HepG2 (cell line): ENCODE measurements around the gene RNF213. TPM values are rescaled to one million over a fixed set of nuclear protein-coding genes. Genes with fewer than 3 reads are reported as not detected.

ENCODE experiments used
- BRCA1 ChIP-seq: sonication (generic); formaldehyde crosslinking; IDR thresholded peaks from 2 replicates; pipeline ENCODE4 v1.4.0; 2020; ENCODE audit warnings: missing genetic modification reagents
- CENPT ChIP-seq: sonication (generic); formaldehyde crosslinking; IDR thresholded peaks from 2 replicates; pipeline ENCODE4 v1.8.0; 2022; ENCODE audit warnings: low read depth, mild to moderate bottlenecking, moderate library complexity, missing genetic modification reagents
- JUN ChIP-seq: sonication (generic); formaldehyde crosslinking; IDR thresholded peaks from 2 replicates; pipeline ENCODE4 v1.4.0; 2020; ENCODE audit warnings: mild to moderate bottlenecking, missing genetic modification reagents
- MAZ ChIP-seq, 2 experiments: sonication (generic) in 1 of 2; formaldehyde crosslinking in 1 of 2; IDR thresholded peaks; 2 replicates each; pipeline versions ENCODE4 v1.5.0 to v1.6.1; 2012 to 2020; ENCODE audit warnings: low read depth in 2 of 2, mild to moderate bottlenecking in 2 of 2, borderline replicate concordance in 1 of 2, improper control_type of control experiment in 1 of 2, low read length in 1 of 2, missing genetic modification reagents in 1 of 2, moderate library complexity in 1 of 2
- MBNL3 ChIP-seq: fragments of 250-450 bp; sonication (Bioruptor Pico); conservative IDR thresholded peaks from 2 replicates; pipeline ENCODE4 v1.8.0; 2022; ENCODE audit warnings: mild to moderate bottlenecking, inconsistent platforms
- MED13 ChIP-seq: sonication (generic); formaldehyde crosslinking; IDR thresholded peaks from 2 replicates; pipeline ENCODE4 v1.5.0; 2020; ENCODE audit warnings: missing genetic modification reagents
- NFE2L1 ChIP-seq: sonication (generic); formaldehyde crosslinking; IDR thresholded peaks from 2 replicates; pipeline ENCODE4 v1.4.0; 2020; ENCODE audit warnings: missing genetic modification reagents, mild to moderate bottlenecking, borderline replicate concordance
- PAF1 ChIP-seq: IDR thresholded peaks from 2 replicates; pipeline ENCODE4 v1.6.1; 2016; ENCODE audit warnings: missing genetic modification reagents, missing compliant biosample characterization
- PATZ1 ChIP-seq: sonication (generic); formaldehyde crosslinking; IDR thresholded peaks from 2 replicates; pipeline ENCODE4 v1.4.0; 2020; ENCODE audit warnings: missing genetic modification reagents
- PAX8 ChIP-seq: sonication (generic); formaldehyde crosslinking; IDR thresholded peaks from 2 replicates; pipeline ENCODE4 v1.8.0; 2022; ENCODE audit warnings: mild to moderate bottlenecking, missing genetic modification reagents, borderline replicate concordance
- POLR2G ChIP-seq: fragments of 200-400 bp; formaldehyde crosslinking; IDR thresholded peaks from 2 replicates; pipeline ENCODE4 v1.6.1; 2018; ENCODE audit warnings: mild to moderate bottlenecking, low read depth, low read length, moderate library complexity
- PRDM4 ChIP-seq: sonication (generic); formaldehyde crosslinking; IDR thresholded peaks from 2 replicates; pipeline ENCODE4 v1.9.0; 2021; ENCODE audit warnings: missing genetic modification reagents, borderline replicate concordance
- REPIN1 ChIP-seq: sonication (generic); formaldehyde crosslinking; IDR thresholded peaks from 2 replicates; pipeline ENCODE4 v1.8.0; 2022; ENCODE audit warnings: missing genetic modification reagents, low read depth, mild to moderate bottlenecking, borderline replicate concordance
- SALL1 ChIP-seq: sonication (generic); formaldehyde crosslinking; IDR thresholded peaks from 2 replicates; pipeline ENCODE4 v1.8.0; 2022; ENCODE audit warnings: mild to moderate bottlenecking, missing genetic modification reagents
- ZMYM4 ChIP-seq: sonication (generic); formaldehyde crosslinking; IDR thresholded peaks from 2 replicates; pipeline ENCODE4 v1.8.1; 2023; ENCODE audit warnings: mild to moderate bottlenecking, missing genetic modification reagents
- ZNF337 ChIP-seq: sonication (generic); formaldehyde crosslinking; IDR thresholded peaks from 2 replicates; pipeline ENCODE4 v1.5.1; 2020; ENCODE audit warnings: missing genetic modification reagents, low read depth, mild to moderate bottlenecking, borderline replicate concordance
- ZNF33B ChIP-seq: sonication (generic); formaldehyde crosslinking; IDR thresholded peaks from 2 replicates; pipeline ENCODE4 v1.5.1; 2020; ENCODE audit warnings: mild to moderate bottlenecking, missing genetic modification reagents
- ZNF468 ChIP-seq: sonication (generic); formaldehyde crosslinking; IDR thresholded peaks from 2 replicates; pipeline ENCODE4 v1.8.0; 2022; ENCODE audit warnings: mild to moderate bottlenecking, moderate library complexity, missing genetic modification reagents
- ZNF589 ChIP-seq: sonication (generic); formaldehyde crosslinking; conservative IDR thresholded peaks from 2 replicates; pipeline ENCODE4 v1.8.0; 2022; ENCODE audit warnings: mild to moderate bottlenecking, moderate library complexity, missing genetic modification reagents
- ZSCAN12 ChIP-seq: sonication (generic); formaldehyde crosslinking; IDR thresholded peaks from 2 replicates; pipeline ENCODE4 v1.9.0; 2021; ENCODE audit warnings: mild to moderate bottlenecking, missing genetic modification reagents
- ZSCAN22 ChIP-seq: sonication (generic); formaldehyde crosslinking; IDR thresholded peaks from 2 replicates; pipeline ENCODE4 v1.4.0; 2020; ENCODE audit warnings: mild to moderate bottlenecking, missing genetic modification reagents
- polyA plus RNA-seq, 8 experiments: library from polyadenylated mRNA; depleted of rRNA in 3 of 8; stranded (reverse) in 7 of 8; unstranded in 1 of 8; fragments of >200 nt; fragmentation: Illumina TruSeq in 4 of 8; extraction: Trizol in 4 of 8; gene quantifications; 2 replicates each; pipeline versions ENCODE4 v1.2.1 to v1.2.3, GENCODE V29; 2011 to 2016; ENCODE audit warnings: low read depth in 4 of 8, missing spikeins in 1 of 8, mixed read lengths in 1 of 8; ENCODE audit not compliant: insufficient read depth in 1 of 8
- total RNA-seq, 5 experiments: library from RNA; depleted of rRNA; stranded (reverse); fragments of >200 nt; fragmentation: Illumina TruSeq; extraction: Trizol; gene quantifications; 2 replicates each; pipeline ENCODE4 v1.2.3, GENCODE V29; 2016; ENCODE audit warnings: low read depth in 1 of 5
- TF ChIP-seq, protein P1 (sequence below): sonication (generic); formaldehyde crosslinking; IDR thresholded peaks from 2 replicates; pipeline ENCODE4 v1.8.1; 2023; ENCODE audit warnings: mild to moderate bottlenecking, moderate library complexity, missing genetic modification reagents
- TF ChIP-seq, protein P2 (sequence below): sonication (generic); formaldehyde crosslinking; IDR thresholded peaks from 2 replicates; pipeline ENCODE4 v1.8.1; 2023; ENCODE audit warnings: mild to moderate bottlenecking, missing genetic modification reagents

The RNF213 gene
- total and polyA plus RNA-seq, 2 of the 13 experiments (the other 11 are each of a cell fraction or from before 2014, with no cell fraction given) = 38.6 to 38.7 TPM

GRCh38 chr17:80260069-80260535 lies 550 bp upstream of the RNF213 start (continued):
- TF ChIP-seq PRDM4 (CRISPR knock-in tag) = no peak
- peak; percentile 66; the same call in 1 of the 2 replicates for TF ChIP-seq SALL1 (CRISPR knock-in tag)
- TF ChIP-seq, protein P1, sequence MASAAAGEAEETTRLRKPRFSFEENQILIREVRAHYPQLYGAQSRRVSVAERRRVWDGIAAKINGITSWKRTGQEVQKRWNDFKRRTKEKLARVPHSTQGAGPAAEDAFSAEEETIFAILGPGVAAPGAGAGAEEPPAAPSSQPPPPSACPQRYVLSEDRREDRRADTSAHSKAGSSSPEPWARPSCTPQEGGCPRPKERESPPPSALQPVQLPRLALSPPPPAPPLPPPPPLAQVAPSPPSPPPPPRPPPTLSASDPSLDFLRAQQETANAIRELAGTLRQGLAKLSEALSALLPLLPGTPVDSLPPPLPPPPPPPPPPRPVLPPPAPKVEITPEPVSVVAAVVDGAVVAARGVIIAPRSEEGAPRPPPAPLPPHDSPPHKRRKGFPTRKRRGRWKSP (CRISPR knock-in tag) = 0 out of 2 replicates have a peak, but pooled peaks have one; percentile 18
- no peak for TF ChIP-seq CENPT (CRISPR knock-in tag)
- TF ChIP-seq ZNF337 (CRISPR knock-in tag) = no peak
- no peak for TF ChIP-seq ZMYM4
- TF ChIP-seq REPIN1 (CRISPR knock-in tag) = no peak
- TF ChIP-seq ZNF33B = no peak
- TF ChIP-seq ZNF468 (CRISPR knock-in tag) = no peak
- peak; percentile 66; the same call in 1 of the 2 replicates for TF ChIP-seq JUN (CRISPR knock-in tag)
- TF ChIP-seq ZSCAN12 = 0 out of 2 replicates have a peak, but pooled peaks have one; percentile 80
- TF ChIP-seq ZNF589 (CRISPR knock-in tag) = no peak
- TF ChIP-seq BRCA1 (CRISPR knock-in tag) = no peak
- TF ChIP-seq POLR2G = peak; percentile 53
- no peak for TF ChIP-seq NFE2L1 (CRISPR knock-in tag)
- TF ChIP-seq, protein P2, sequence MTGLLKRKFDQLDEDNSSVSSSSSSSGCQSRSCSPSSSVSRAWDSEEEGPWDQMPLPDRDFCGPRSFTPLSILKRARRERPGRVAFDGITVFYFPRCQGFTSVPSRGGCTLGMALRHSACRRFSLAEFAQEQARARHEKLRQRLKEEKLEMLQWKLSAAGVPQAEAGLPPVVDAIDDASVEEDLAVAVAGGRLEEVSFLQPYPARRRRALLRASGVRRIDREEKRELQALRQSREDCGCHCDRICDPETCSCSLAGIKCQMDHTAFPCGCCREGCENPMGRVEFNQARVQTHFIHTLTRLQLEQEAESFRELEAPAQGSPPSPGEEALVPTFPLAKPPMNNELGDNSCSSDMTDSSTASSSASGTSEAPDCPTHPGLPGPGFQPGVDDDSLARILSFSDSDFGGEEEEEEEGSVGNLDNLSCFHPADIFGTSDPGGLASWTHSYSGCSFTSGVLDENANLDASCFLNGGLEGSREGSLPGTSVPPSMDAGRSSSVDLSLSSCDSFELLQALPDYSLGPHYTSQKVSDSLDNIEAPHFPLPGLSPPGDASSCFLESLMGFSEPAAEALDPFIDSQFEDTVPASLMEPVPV (CRISPR knock-in tag) = no peak
- peak; percentile 83 for TF ChIP-seq MAZ (IDR thresholded peaks at IDR 0.05; ENCODE audit: borderline replicate concordance, low read depth, low read length)
- peak; percentile 96 for TF ChIP-seq MAZ (CRISPR knock-in tag; IDR thresholded peaks at IDR 0.05; ENCODE audit: low read depth)
- TF ChIP-seq ZSCAN22 = 0 out of 2 replicates have a peak, but pooled peaks have one; percentile 33
- TF ChIP-seq MED13 (CRISPR knock-in tag) = no peak
- no peak for TF ChIP-seq MBNL3 (CRISPR knock-in tag)
- TF ChIP-seq PAX8 = 0 out of 2 replicates have a peak, but pooled peaks have one; percentile 34
- peak; percentile 95 for TF ChIP-seq PATZ1
- no peak for TF ChIP-seq PAF1 (CRISPR knock-in tag)
